ENCODE measurements around the gene IGSF23. TPM values are rescaled to one million over a fixed set of nuclear protein-coding genes. Genes with fewer than 3 reads are reported as not detected.
"Not testable (repeated sequence)": the region's sequence is repeated elsewhere in the genome, so short reads cannot be mapped to it uniquely, and the experiment has no call there.

The IGSF23 gene
- total RNA-seq, 4 donors from 2014 or later = not detected

DNA sequence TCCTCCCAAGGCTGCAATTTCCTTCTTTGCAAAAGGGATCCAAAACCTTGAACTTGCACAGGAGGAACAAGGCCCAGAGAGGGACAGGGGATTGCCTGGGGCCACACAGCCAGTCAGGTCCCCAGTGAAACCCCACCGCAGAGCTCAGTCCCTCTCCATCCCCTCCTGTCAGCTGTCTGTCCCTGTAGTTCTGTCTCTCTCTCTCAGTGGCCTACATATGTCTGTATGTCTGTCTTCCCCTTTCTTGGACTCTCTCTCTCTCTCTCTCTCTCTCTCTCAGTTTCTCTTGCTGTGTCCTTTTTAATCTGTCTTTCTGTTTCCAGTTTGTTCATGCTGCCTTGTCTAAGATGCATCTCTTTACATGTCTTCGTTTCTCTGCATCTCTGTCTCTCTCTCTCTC lies 69.4 kb downstream of the IGSF23 start:
- peaks cover 0 to 54% (median 0%) of the 10 kb centered on the region in 3 donors for H3K36me3 ChIP-seq
- H3K27ac ChIP-seq = no peak overlapping the region
- no peak overlapping the region for H3K4me3 ChIP-seq
- H3K4me1 ChIP-seq = peaks cover 0 to 9% (median 0%) of the 10 kb centered on the region in 4 donors
- H3K27me3 ChIP-seq = no peaks in the 10 kb centered on the region
- no peak for DNase-seq (ENCODE audit: low spot score in 2 of 2)
- TF ChIP-seq EP300 (IDR thresholded peaks at IDR 0.05) (no peak), POLR2A (IDR thresholded peaks at IDR 0.05) (no peak)
- TF ChIP-seq, protein P1, sequence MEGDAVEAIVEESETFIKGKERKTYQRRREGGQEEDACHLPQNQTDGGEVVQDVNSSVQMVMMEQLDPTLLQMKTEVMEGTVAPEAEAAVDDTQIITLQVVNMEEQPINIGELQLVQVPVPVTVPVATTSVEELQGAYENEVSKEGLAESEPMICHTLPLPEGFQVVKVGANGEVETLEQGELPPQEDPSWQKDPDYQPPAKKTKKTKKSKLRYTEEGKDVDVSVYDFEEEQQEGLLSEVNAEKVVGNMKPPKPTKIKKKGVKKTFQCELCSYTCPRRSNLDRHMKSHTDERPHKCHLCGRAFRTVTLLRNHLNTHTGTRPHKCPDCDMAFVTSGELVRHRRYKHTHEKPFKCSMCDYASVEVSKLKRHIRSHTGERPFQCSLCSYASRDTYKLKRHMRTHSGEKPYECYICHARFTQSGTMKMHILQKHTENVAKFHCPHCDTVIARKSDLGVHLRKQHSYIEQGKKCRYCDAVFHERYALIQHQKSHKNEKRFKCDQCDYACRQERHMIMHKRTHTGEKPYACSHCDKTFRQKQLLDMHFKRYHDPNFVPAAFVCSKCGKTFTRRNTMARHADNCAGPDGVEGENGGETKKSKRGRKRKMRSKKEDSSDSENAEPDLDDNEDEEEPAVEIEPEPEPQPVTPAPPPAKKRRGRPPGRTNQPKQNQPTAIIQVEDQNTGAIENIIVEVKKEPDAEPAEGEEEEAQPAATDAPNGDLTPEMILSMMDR (IDR thresholded peaks at IDR 0.05) = no peak
- no peaks in the 10 kb centered on the region for H3K9me3 ChIP-seq
- WGBS, 2 donors = 81 to 95% methylated on average over 2 of the region's 2 CpGs

DNA sequence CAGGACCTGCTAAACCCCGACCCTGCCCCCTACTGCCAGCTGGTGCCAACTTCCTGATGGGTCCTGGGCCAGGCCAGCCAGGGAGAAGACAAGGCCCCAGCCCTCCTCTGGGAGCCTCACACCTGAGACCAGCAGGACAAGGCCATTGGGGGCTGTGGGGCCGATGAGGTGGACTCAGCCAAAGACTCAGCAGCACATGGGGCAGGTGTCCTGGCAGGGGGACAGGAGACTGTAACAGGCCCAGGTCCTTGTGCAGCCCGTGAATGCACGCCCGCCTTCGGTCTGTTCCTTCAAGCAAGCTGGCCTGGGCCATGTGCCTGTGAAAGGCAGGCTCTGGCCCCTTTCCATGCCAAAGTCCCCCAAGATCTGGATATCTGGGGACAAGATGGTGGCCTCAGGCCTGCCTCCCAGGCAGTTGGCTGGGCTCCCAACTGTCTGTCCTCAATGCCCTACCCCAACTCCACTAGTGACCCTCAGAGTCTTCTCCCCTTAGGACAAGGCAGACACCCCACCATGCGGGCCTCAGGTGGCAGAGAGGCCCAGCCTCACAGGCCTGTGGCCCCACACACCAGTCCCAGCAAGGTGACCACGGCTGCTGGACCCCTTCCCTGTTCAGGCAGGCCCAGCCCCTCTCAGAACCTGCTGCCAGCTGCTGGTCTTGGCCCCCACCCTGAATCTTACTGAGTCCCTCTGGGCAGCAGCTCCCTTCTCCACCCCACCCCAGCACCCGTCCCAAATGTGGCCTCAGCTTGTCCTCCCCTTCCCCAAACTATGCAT lies 70.3 kb downstream of the IGSF23 start:
- Histone ChIP-seq H3K4me3 (no peak overlapping the region), H3K27ac (no peak overlapping the region), H3K9me3 (no peaks in the 10 kb centered on the region), H3K27me3 (no peaks in the 10 kb centered on the region), H3K36me3 (peaks cover 0 to 52% (median 0%) of the 10 kb centered on the region in 3 donors), H3K4me1 (peaks cover 0 to 9% (median 0%) of the 10 kb centered on the region in 4 donors)
- TF ChIP-seq POLR2A (IDR thresholded peaks at IDR 0.05) (no peak), EP300 (IDR thresholded peaks at IDR 0.05) (no peak)
- TF ChIP-seq, protein P1 (IDR thresholded peaks at IDR 0.05) = no peak
- no peak for DNase-seq (ENCODE audit: low spot score in 2 of 2)
- WGBS, 2 donors = 83 to 87% methylated on average over 7 to 8 of the region's 9 CpGs

DNA sequence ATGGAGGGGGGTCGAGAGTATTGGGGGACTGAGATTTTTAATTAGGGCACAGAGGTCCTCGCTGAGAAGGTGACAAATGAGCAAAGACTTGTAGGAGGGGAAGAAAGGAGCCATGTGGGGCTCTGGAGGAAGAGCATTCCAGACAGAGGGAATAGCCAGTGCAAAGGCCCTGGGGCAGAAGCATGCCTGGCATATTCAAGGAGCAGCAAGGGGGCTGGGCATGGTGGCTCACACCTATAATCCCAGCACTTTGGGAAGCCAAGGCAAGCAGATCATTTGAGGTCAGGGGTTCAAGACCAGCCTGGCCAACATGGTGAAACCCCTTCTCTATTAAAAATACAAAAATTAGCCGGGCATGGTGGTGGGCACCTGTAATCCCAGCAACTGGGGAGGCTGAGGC lies 71.0 kb downstream of the IGSF23 start:
- H3K27ac ChIP-seq; H3K4me3 ChIP-seq; H3K9me3 ChIP-seq; H3K27me3 ChIP-seq; DNase-seq (ENCODE audit: low spot score in 2 of 2): not testable (repeated sequence)
- 84 to 95% methylated on average over 3 of the region's 3 CpGs for WGBS, 2 donors
- Histone ChIP-seq H3K4me1 (peaks cover 0 to 14% (median 0%) of the 10 kb centered on the region in 4 donors), H3K36me3 (peaks cover 0 to 44% (median 0%) of the 10 kb centered on the region in 3 donors)

DNA sequence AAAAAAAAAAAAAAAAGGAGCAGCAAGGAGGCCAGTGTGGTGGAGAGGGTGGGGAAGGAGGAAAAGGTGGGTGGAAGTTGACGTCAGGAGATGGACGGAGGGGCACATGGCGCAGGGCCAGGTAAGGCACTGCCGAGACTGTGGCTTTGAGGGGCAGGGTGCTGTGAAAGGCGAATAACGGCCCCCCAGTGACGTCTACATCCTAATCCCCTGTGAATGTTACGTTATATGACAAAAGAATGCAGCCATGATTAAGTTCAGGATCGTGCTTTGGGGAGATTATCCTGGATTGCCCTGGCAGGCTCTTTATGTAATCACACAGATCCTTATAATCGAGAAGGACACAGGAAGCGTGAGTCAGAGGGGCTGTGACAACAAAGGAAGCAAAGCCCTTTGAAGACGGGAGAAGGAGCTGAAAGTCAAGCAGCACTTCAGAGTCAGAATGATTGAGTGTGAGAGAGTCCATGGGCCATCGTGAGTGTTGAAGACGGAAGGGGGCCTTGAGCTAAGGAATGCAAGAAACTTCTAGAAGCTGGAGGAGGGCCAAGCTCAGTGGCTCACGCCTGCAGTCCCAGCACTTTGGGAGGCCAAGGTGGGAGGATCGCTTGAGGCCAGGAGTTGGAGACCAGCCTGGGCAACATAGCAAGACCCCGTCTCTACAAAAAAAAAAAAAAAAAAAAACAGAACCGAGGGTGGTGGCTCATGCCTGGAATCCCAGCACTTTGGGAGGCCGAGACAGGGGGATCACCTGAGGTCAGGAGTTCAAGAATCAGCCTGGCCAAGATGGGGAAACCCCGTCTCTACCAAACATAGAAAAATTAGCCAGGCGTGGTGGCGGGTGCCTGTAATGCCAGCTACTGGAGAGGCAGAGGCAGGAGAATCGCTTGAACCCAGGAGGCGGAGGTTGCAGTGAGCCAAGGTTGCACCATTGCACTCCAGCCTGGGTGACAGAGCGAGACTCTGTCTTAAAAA lies 71.8 kb downstream of the IGSF23 start:
- Histone ChIP-seq H3K36me3 (peaks cover 0 to 36% (median 0%) of the 10 kb centered on the region in 3 donors), H3K4me1 (peaks cover 0 to 18% (median 0%) of the 10 kb centered on the region in 4 donors), H3K27ac (peak overlapping the region in 1 of 4 donors; percentile 8), H3K27me3 (no peaks in the 10 kb centered on the region), H3K9me3 (no peaks in the 10 kb centered on the region), H3K4me3 (no peak overlapping the region)
- 39 to 44% methylated on average over 25 of the region's 25 CpGs for WGBS, 2 donors
- no peak for DNase-seq (ENCODE audit: low spot score in 2 of 2)
- TF ChIP-seq EP300 (IDR thresholded peaks at IDR 0.05) = peak in 1 of 2 donors; percentile 37
- TF ChIP-seq POLR2A (IDR thresholded peaks at IDR 0.05) = no peak
- TF ChIP-seq, protein P1 (IDR thresholded peaks at IDR 0.05) = no peak

DNA sequence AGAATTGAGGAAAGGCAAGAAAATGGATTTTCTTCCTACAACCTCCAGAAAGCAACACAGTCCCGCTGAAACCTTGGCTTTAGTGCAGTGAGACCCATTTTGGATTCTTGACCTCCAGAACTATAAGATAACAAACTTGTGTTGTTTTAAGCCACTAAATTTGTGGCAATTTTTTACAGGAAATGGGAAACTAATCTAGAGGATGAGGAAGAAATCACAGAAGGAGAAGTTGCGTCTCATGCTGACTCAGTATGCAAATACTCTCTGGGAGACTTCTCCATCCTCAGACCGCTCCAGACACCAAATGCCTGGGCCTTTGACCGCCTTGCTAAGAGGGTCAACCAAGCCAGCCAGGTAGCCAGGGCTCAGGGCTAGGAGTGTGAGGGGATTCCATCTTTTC lies 72.5 kb downstream of the IGSF23 start:
- Histone ChIP-seq H3K4me3 (no peak overlapping the region), H3K27ac (no peak overlapping the region), H3K36me3 (peaks cover 0 to 29% (median 0%) of the 10 kb centered on the region in 3 donors), H3K9me3 (no peaks in the 10 kb centered on the region), H3K4me1 (peaks cover 0 to 18% (median 0%) of the 10 kb centered on the region in 4 donors), H3K27me3 (no peaks in the 10 kb centered on the region)
- TF ChIP-seq EP300 (IDR thresholded peaks at IDR 0.05) = no peak
- TF ChIP-seq, protein P1 (IDR thresholded peaks at IDR 0.05) = no peak
- TF ChIP-seq POLR2A (IDR thresholded peaks at IDR 0.05) = no peak
- 63 to 75% methylated on average over 4 of the region's 4 CpGs for WGBS, 2 donors
- no peak for DNase-seq (ENCODE audit: low spot score in 2 of 2)

Small RNAs within 50 kb of the gene (small RNA-seq; reads per million reads assigned to genes)
- not detected for gene AC243964.1

Other genes with a start within 250 kb of the IGSF23 start
- 1 to 10 TPM; 1.9 to 6.1 (median 2.2) TPM for gene ZNF285, start 212.0 kb upstream of the IGSF23 start, total RNA-seq
- 10 to 100 TPM in 1 of 4 donors, 1 to 10 TPM in 3; 2.0 to 29.5 (median 2.2) TPM for gene ZNF229, start 165.1 kb upstream of the IGSF23 start, total RNA-seq
- gene ZNF180, start 113.0 kb upstream of the IGSF23 start, total RNA-seq = 10 to 100 TPM; 12.9 to 38.9 (median 15.7) TPM
- not detected for gene CEACAM20, start 83.9 kb upstream of the IGSF23 start, total RNA-seq
- gene PVR, start 30.3 kb downstream of the IGSF23 start, total RNA-seq = 10 to 100 TPM; 55.3 to 71.4 (median 69.6) TPM
- gene CEACAM19, start 57.9 kb downstream of the IGSF23 start, total RNA-seq = 10 to 100 TPM; 10.9 to 38.7 (median 15.4) TPM
- not detected for gene CEACAM16, start 85.6 kb downstream of the IGSF23 start, total RNA-seq
- gene BCL3, start 135.1 kb downstream of the IGSF23 start, total RNA-seq = 10 to 100 TPM; 10.3 to 37.8 (median 18.0) TPM
- not detected for gene CBLC, start 164.3 kb downstream of the IGSF23 start, total RNA-seq
- 100 to 1,000 TPM in 1 of 4 donors, 10 to 100 TPM in 3; 83.5 to 139 (median 90.9) TPM for gene BCAM, start 195.5 kb downstream of the IGSF23 start, total RNA-seq
- gene NECTIN2, start 232.7 kb downstream of the IGSF23 start, total RNA-seq = 100 to 1,000 TPM in 1 of 4 donors, 10 to 100 TPM in 3; 63.2 to 126 (median 90.4) TPM

Measured in tibial nerve (tissue), 4 donors.